SK-N-SH (cell line): ENCODE results near the gene DOHH. TPM values are rescaled to one million over a fixed set of nuclear protein-coding genes. Genes with fewer than 3 reads are reported as not detected.

Experiments
- CTCF ChIA-PET: fragments of 300-600, 350-600 bp; formaldehyde crosslinking; extraction: SDS; loops from one replicate; lab custom pipeline; 2021; lab: Yijun Ruan, JAX
- POLR2A ChIA-PET: fragments of 350-600 bp; sonication (Branson Sonifier 250); formaldehyde crosslinking; extraction: SDS; loops from one replicate; lab custom pipeline; 2020; ENCODE audit warnings: antibody characterized with exemption, inconsistent platforms; lab: Yijun Ruan, JAX
- DNase-seq: peaks from one replicate; pipeline ENCODE4 v3.0.0; 2012
- H2AFZ ChIP-seq: fragments of 200-600 bp; sonication (generic); 2 replicates; pipeline ENCODE4 v1.8.1; 2016; ENCODE audit warnings: antibody characterized with exemption, mild to moderate bottlenecking, low read depth
- H3F3A ChIP-seq: fragments of 200-600 bp; sonication (generic); replicated peaks from 2 replicates; pipeline ENCODE3; 2016; ENCODE audit warnings: antibody characterized with exemption, mild to moderate bottlenecking; ENCODE audit not compliant: insufficient read depth
- H3K27ac ChIP-seq, 2 experiments: fragments of 200-500 bp in 1 of 2; fragments of 200-600 bp in 1 of 2; sonication (Bioruptor generic) in 1 of 2; sonication (generic), shearing (Covaris generic) in 1 of 2; 2 replicates each; pipeline versions ENCODE4 v1.5.1 to v1.6.1; 2014 to 2016; ENCODE audit warnings: low read depth in 2 of 2, inconsistent platforms in 1 of 2, low read length in 1 of 2, mild to moderate bottlenecking in 1 of 2, mixed read lengths in 1 of 2
- H3K27me3 ChIP-seq: fragments of 200-600 bp; sonication (generic), shearing (Covaris generic); 2 replicates; pipeline ENCODE4 v1.6.1; 2016; ENCODE audit warnings: mixed run types; ENCODE audit not compliant: insufficient read depth
- H3K36me3 ChIP-seq, 2 experiments: fragments of 200-500 bp in 1 of 2; fragments of 200-600 bp in 1 of 2; sonication (Bioruptor generic) in 1 of 2; sonication (generic) in 1 of 2; replicated peaks in 1 of 2; 2 replicates each; pipeline versions ENCODE3 to v1.5.1; 2014 to 2016; ENCODE audit warnings: low read length in 1 of 2, mild to moderate bottlenecking in 1 of 2; ENCODE audit not compliant: insufficient read depth in 2 of 2, control insufficient read depth in 1 of 2
- H3K4me1 ChIP-seq, 2 experiments: fragments of 200-500 bp in 1 of 2; fragments of 200-600 bp in 1 of 2; sonication (Bioruptor generic) in 1 of 2; sonication (generic), shearing (Covaris generic) in 1 of 2; 2 replicates each; pipeline versions ENCODE4 v1.5.1 to v1.6.1; 2014 to 2016; ENCODE audit warnings: low read depth in 1 of 2, low read length in 1 of 2, mixed run types in 1 of 2; ENCODE audit not compliant: insufficient read depth in 2 of 2, control insufficient read depth in 1 of 2
- H3K4me2 ChIP-seq: fragments of 200-600 bp; sonication (generic), shearing (Covaris generic); 2 replicates; pipeline ENCODE4 v1.6.1; 2017; ENCODE audit warnings: mixed run types
- H3K4me3 ChIP-seq, 2 experiments: fragments of 200-500 bp in 1 of 2; fragments of 200-600 bp in 1 of 2; sonication (Bioruptor generic) in 1 of 2; sonication (generic), shearing (Covaris generic) in 1 of 2; 2 replicates each; pipeline versions ENCODE4 v1.5.1 to v1.8.1; 2014 to 2016; ENCODE audit warnings: low read depth in 2 of 2, inconsistent platforms in 1 of 2, low read length in 1 of 2, mild to moderate bottlenecking in 1 of 2, mixed read lengths in 1 of 2, moderate library complexity in 1 of 2
- H3K79me2 ChIP-seq: fragments of 200-600 bp; sonication (generic); 2 replicates; pipeline ENCODE4 v1.8.1; 2017; ENCODE audit warnings: mild to moderate bottlenecking; ENCODE audit not compliant: insufficient read depth
- H3K9ac ChIP-seq: fragments of 200-600 bp; sonication (generic); 2 replicates; pipeline ENCODE4 v1.6.1; 2017; ENCODE audit warnings: mixed run types
- H3K9me2 ChIP-seq: fragments of 200-600 bp; sonication (generic); 2 replicates; pipeline ENCODE4 v1.6.1; 2017; ENCODE audit warnings: mixed run types
- H3K9me3 ChIP-seq: fragments of 200-600 bp; sonication (generic); 2 replicates; pipeline ENCODE4 v1.6.1; 2017; ENCODE audit warnings: mixed run types, mild to moderate bottlenecking, moderate library complexity
- H4K20me1 ChIP-seq: fragments of 200-600 bp; sonication (generic); 2 replicates; pipeline ENCODE4 v1.6.1; 2017; ENCODE audit warnings: mild to moderate bottlenecking, mixed run types; ENCODE audit not compliant: insufficient read depth
- ELF1 ChIP-seq: IDR thresholded peaks from 2 replicates; pipeline ENCODE4 v1.4.0; 2012
- GABPA ChIP-seq: IDR thresholded peaks from 2 replicates; pipeline ENCODE4 v1.4.0; 2012; ENCODE audit warnings: low read depth, mild to moderate bottlenecking
- IRF3 ChIP-seq: fragments of 150-350 bp; IDR thresholded peaks from 2 replicates; pipeline ENCODE4 v1.6.1; 2016; ENCODE audit warnings: mild to moderate bottlenecking, low read depth, low read length
- MEF2A ChIP-seq: IDR thresholded peaks from 2 replicates; pipeline ENCODE4 v1.4.0; 2012; ENCODE audit warnings: low read depth, borderline replicate concordance
- MXI1 ChIP-seq: IDR thresholded peaks from 2 replicates; pipeline ENCODE4 v1.6.1; 2012; ENCODE audit warnings: mild to moderate bottlenecking, low read depth, low read length, improper control_type of control experiment
- NFIC ChIP-seq: IDR thresholded peaks from 2 replicates; pipeline ENCODE4 v1.4.0; 2012; ENCODE audit warnings: borderline replicate concordance
- NRF1 ChIP-seq: IDR thresholded peaks from 2 replicates; pipeline ENCODE4 v1.6.1; 2012; ENCODE audit warnings: low read depth, mild to moderate bottlenecking, low read length
- PBX3 ChIP-seq: IDR thresholded peaks from 2 replicates; pipeline ENCODE4; 2012
- POLR2AphosphoS5 ChIP-seq: IDR thresholded peaks from 2 replicates; pipeline ENCODE4 v1.6.1; 2012; ENCODE audit warnings: low read depth, low read length
- RAD21 ChIP-seq: IDR thresholded peaks from 2 replicates; pipeline ENCODE4 v1.6.1; 2012; ENCODE audit warnings: mild to moderate bottlenecking, low read length
- REST ChIP-seq: IDR thresholded peaks from 2 replicates; pipeline ENCODE4 v1.6.1; 2012; ENCODE audit warnings: mild to moderate bottlenecking, low read depth, low read length, moderate library complexity
- SIN3A ChIP-seq: IDR thresholded peaks from 2 replicates; pipeline ENCODE4 v1.6.1; 2012; ENCODE audit warnings: low read depth, mild to moderate bottlenecking, low read length, moderate library complexity, borderline replicate concordance
- SMC3 ChIP-seq: IDR thresholded peaks from 2 replicates; pipeline ENCODE4 v1.6.1; 2012; ENCODE audit warnings: low read depth, low read length, improper control_type of control experiment
- TAF1 ChIP-seq: IDR thresholded peaks from 2 replicates; pipeline ENCODE4 v1.6.1; 2012; ENCODE audit warnings: low read depth, mild to moderate bottlenecking, low read length, moderate library complexity, borderline replicate concordance
- USF2 ChIP-seq: fragments of 150-350 bp; IDR thresholded peaks from 2 replicates; pipeline ENCODE4 v1.6.1; 2017; ENCODE audit warnings: antibody characterized with exemption, low read length, low read depth, borderline replicate concordance
- WGBS: methylation state at CpG from one replicate; pipeline ENCODE4 v1.1.6; 2017; ENCODE audit warnings: low lambda C conversion rate; 5-methylcytosine and 5-hydroxymethylcytosine counted together
- polyA plus RNA-seq, 3 experiments: library from polyadenylated mRNA; depleted of rRNA; stranded (reverse); fragments of >200 nt; gene quantifications; 2 replicates each; pipeline ENCODE4 v1.2.3, GENCODE V29; 2012

The DOHH gene
- polyA plus RNA-seq, 1 of the 3 experiments (the other 2 are of a cell fraction) = 14.3 TPM

GRCh38 chr19:3507371-3508120, 7.1 kb upstream of the DOHH start:
- Histone ChIP-seq H3K79me2 (peaks cover 64% of the 10 kb centered on the region), H3K9ac (peak overlapping the region; percentile 87), H3K4me3 (peak overlapping the region; percentile 69 to 71), H3K4me2 (peak overlapping the region; percentile 93), H3K9me2 (no peaks in the 10 kb centered on the region), H2AFZ (no peak overlapping the region), H4K20me1 (peaks cover 49% of the 10 kb centered on the region), H3K9me3 (no peaks in the 10 kb centered on the region), H3K27me3 (no peaks in the 10 kb centered on the region), H3K27ac (peak overlapping the region in 1 of 2 experiments; percentile 16; a peak in 2 of 4 replicates), H3K4me1 (peaks cover 11% of the 10 kb centered on the region in 2 experiments; a peak in 2 of 4 replicates)
- WGBS = 25% methylated on average over 13 of the region's 31 CpGs
- CTCF ChIA-PET = interaction anchor here (1.7 kb wide), 1 partner anchor 32 kb away, joined by 3 read pairs; the partner anchor contains the start of gene TEKTIP1
- POLR2A ChIA-PET = interaction anchor here (1.4 kb wide), 1 partner anchor 12 kb away, joined by 3 read pairs; no protein-coding TSS in a partner anchor
- peak; percentile 55 for DNase-seq
- TF ChIP-seq SMC3 (no peak), NFIC (no peak), GABPA (no peak), RAD21 (no peak), IRF3 (no peak), SIN3A (no peak), POLR2AphosphoS5 (no peak), NRF1 (no peak), USF2 (no peak), MEF2A (no peak), ELF1 (no peak), MXI1 (no peak), TAF1 (no peak), REST (no peak), PBX3 (no peak)
- TF ChIP-seq, all 33 proteins: peak for 0
- Histone ChIP-seq H3K36me3 (peaks cover 0 to 7% of the 10 kb centered on the region in 2 experiments), H3F3A (peaks cover 16% of the 10 kb centered on the region)
